Type B pancreatic cell (in vitro differentiated cells): ENCODE measurements around the gene NDC1. TPM values are rescaled to one million over a fixed set of nuclear protein-coding genes. Genes with fewer than 3 reads are reported as not detected.

Source experiments
- DNase-seq: peaks from one replicate; pipeline ENCODE4 v3.0.0; 2021; ENCODE audit warnings: mixed read lengths; ENCODE audit not compliant: unreplicated experiment; ENCODE audit errors: extremely low spot score
- H3K27ac Mint-ChIP-seq: 2 replicates; pipeline ENCODE4 v1.8.0; 2021; ENCODE audit warnings: mild to moderate bottlenecking, mixed read lengths
- H3K27me3 Mint-ChIP-seq: 2 replicates; pipeline ENCODE4 v1.8.0; 2021; ENCODE audit warnings: mixed read lengths
- H3K36me3 Mint-ChIP-seq: 2 replicates; pipeline ENCODE4 v1.8.0; 2021; ENCODE audit warnings: mixed read lengths
- H3K4me1 Mint-ChIP-seq: one replicate; pipeline ENCODE4 v1.8.0; 2021; ENCODE audit warnings: mixed read lengths; ENCODE audit not compliant: unreplicated experiment
- H3K4me3 Mint-ChIP-seq: 2 replicates; pipeline ENCODE4 v1.8.0; 2021; ENCODE audit warnings: mild to moderate bottlenecking, mixed read lengths
- H3K9me3 Mint-ChIP-seq: 2 replicates; pipeline ENCODE4 v1.8.0; 2021; ENCODE audit warnings: mixed read lengths
- CTCF ChIP-seq: fragments of 200-600 bp; sonication (generic); conservative IDR thresholded peaks from 2 replicates; pipeline ENCODE4 v1.5.0; 2021; ENCODE audit warnings: antibody characterized with exemption, mild to moderate bottlenecking
- total RNA-seq: library from RNA; stranded (reverse); gene quantifications from 2 replicates; pipeline ENCODE4 v1.2.1, GENCODE V29; 2021; ENCODE audit warnings: low replicate concordance

NDC1 gene
- total RNA-seq, 1 donor from 2014 or later, result 29.5 TPM

- Mint-ChIP-seq H3K4me3 (no peak overlapping the region), H3K9me3 (no peaks in the 10 kb centered on the region), H3K36me3 (no peaks in the 10 kb centered on the region), H3K27ac (no peak overlapping the region), H3K4me1 (no peaks in the 10 kb centered on the region), H3K27me3 (peaks cover 16% of the 10 kb centered on the region)
- no peak for DNase-seq
- TF ChIP-seq CTCF, result no peak
These were observed 119.7 kb downstream of the NDC1 start for GRCh38 chr1:53718443-53718842.

GRCh38 chr1:53717025-53717804 is 120.9 kb downstream of the NDC1 start:
- no peak for TF ChIP-seq CTCF
- peaks cover 19% of the 10 kb centered on the region for H3K27me3 Mint-ChIP-seq
- H3K27ac Mint-ChIP-seq, result no peak overlapping the region
- H3K4me1 Mint-ChIP-seq, result no peaks in the 10 kb centered on the region
- no peaks in the 10 kb centered on the region for H3K9me3 Mint-ChIP-seq
- no peak overlapping the region for H3K4me3 Mint-ChIP-seq
- no peaks in the 10 kb centered on the region for H3K36me3 Mint-ChIP-seq
- DNase-seq, result no peak

GRCh38 chr1:53716150-53716549 is 121.9 kb downstream of the NDC1 start:
- no peak for TF ChIP-seq CTCF
- no peak for DNase-seq
- no peak overlapping the region for H3K27ac Mint-ChIP-seq
- H3K27me3 Mint-ChIP-seq, result peaks cover 23% of the 10 kb centered on the region
- no peak overlapping the region for H3K4me3 Mint-ChIP-seq
- no peaks in the 10 kb centered on the region for H3K36me3 Mint-ChIP-seq
- H3K9me3 Mint-ChIP-seq, result no peaks in the 10 kb centered on the region
- no peaks in the 10 kb centered on the region for H3K4me1 Mint-ChIP-seq

GRCh38 chr1:53715478-53715877 is 122.6 kb downstream of the NDC1 start:
- H3K36me3 Mint-ChIP-seq, result no peaks in the 10 kb centered on the region
- H3K27ac Mint-ChIP-seq, result no peak overlapping the region
- no peak for DNase-seq
- peaks cover 23% of the 10 kb centered on the region for H3K27me3 Mint-ChIP-seq
- peaks cover 5% of the 10 kb centered on the region for H3K4me1 Mint-ChIP-seq
- peak; percentile 73 for TF ChIP-seq CTCF
- no peak overlapping the region for H3K4me3 Mint-ChIP-seq
- no peaks in the 10 kb centered on the region for H3K9me3 Mint-ChIP-seq

Other genes with a start within 250 kb of the NDC1 start
- 0.17 and 2.1 TPM in 2 replicates for gene GLIS1, start 99.1 kb downstream of the NDC1 start, total RNA-seq
- gene YIPF1, start 51.5 kb upstream of the NDC1 start, total RNA-seq, result 30.2 and 31.6 TPM in 2 replicates
- 4.1 and 6.0 TPM in 2 replicates for gene DIO1, start 55.9 kb upstream of the NDC1 start, total RNA-seq
- gene IFT25, start 107.4 kb upstream of the NDC1 start, total RNA-seq, result 21.2 and 41.2 TPM in 2 replicates
- 50.1 and 52.9 TPM in 2 replicates for gene LRRC42, start 108.1 kb upstream of the NDC1 start, total RNA-seq
- gene LDLRAD1, start 179.9 kb upstream of the NDC1 start, total RNA-seq, result 1.3 and 1.5 TPM in 2 replicates
- 283 and 390 TPM in 2 replicates for gene TMEM59, start 214.9 kb upstream of the NDC1 start, total RNA-seq
- gene TCEANC2, start 215.3 kb upstream of the NDC1 start, total RNA-seq, result 5.5 and 7.6 TPM in 2 replicates